Ishikawa (cell line): ENCODE results near the gene HMGN5.

ENCODE experiments used
- CEBPB ChIP-seq: IDR thresholded peaks from 2 replicates; pipeline ENCODE4 v1.6.1; 2012
- CREB1 ChIP-seq: IDR thresholded peaks from 2 replicates; pipeline ENCODE4 v1.6.1; 2012; ENCODE audit warnings: low read depth
- EGR1 ChIP-seq: IDR thresholded peaks from 2 replicates; pipeline ENCODE4 v1.6.1; 2012
- EP300 ChIP-seq: IDR thresholded peaks from 2 replicates; pipeline ENCODE4 v1.6.1; 2012; ENCODE audit warnings: borderline replicate concordance
- FOXM1 ChIP-seq: IDR thresholded peaks from 2 replicates; pipeline ENCODE4 v1.6.1; 2012; ENCODE audit warnings: low read depth, borderline replicate concordance
- NFIC ChIP-seq: IDR thresholded peaks from 2 replicates; pipeline ENCODE4 v1.6.1; 2012
- RAD21 ChIP-seq: IDR thresholded peaks from 2 replicates; pipeline ENCODE4 v1.6.1; 2012; ENCODE audit warnings: low read depth
- TAF1 ChIP-seq: IDR thresholded peaks from 2 replicates; pipeline ENCODE4 v1.6.1; 2012; ENCODE audit warnings: low read depth, mild to moderate bottlenecking
- TCF12 ChIP-seq: IDR thresholded peaks from 2 replicates; pipeline ENCODE4 v1.6.1; 2012; ENCODE audit warnings: low read depth
- TEAD4 ChIP-seq: IDR thresholded peaks from 2 replicates; pipeline ENCODE4 v1.6.1; 2012
- YY1 ChIP-seq: IDR thresholded peaks from 2 replicates; pipeline ENCODE4 v1.6.1; 2012; ENCODE audit warnings: low read depth
- ZBTB7A ChIP-seq: IDR thresholded peaks from 2 replicates; pipeline ENCODE4 v1.6.1; 2012; ENCODE audit warnings: low read depth
- TF ChIP-seq, protein P1 (sequence below): IDR thresholded peaks from 2 replicates; pipeline ENCODE4 v1.6.1; 2012
- TF ChIP-seq, protein P2 (sequence below): IDR thresholded peaks from 2 replicates; pipeline ENCODE4 v1.6.1; 2012; ENCODE audit warnings: low read depth, mild to moderate bottlenecking
- TF ChIP-seq, protein P3 (sequence below): IDR thresholded peaks from 2 replicates; pipeline ENCODE4 v1.6.1; 2012

Gene HMGN5

DNA sequence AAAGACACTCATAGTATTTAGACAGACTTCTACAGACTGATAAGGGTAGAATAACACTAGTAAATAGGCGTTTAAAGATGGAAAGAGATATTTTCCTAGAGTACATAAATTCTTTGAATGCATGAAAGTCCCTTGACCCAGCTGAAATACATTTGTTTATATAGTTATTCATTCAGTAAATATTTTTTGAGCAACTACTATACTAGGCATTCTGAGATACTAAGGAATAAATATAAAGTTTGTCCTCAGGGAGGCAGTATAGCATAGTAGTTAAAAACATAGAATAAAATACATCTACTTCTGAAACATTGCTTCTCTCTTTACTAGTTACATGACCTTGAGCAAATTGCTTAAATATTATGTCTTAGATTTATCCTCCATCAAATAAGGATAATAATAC is 27.4 kb downstream of the HMGN5 start:
- TF ChIP-seq TEAD4 = no peak
- TF ChIP-seq RAD21 = peak; percentile 26; the same call in 1 of the 2 replicates

DNA sequence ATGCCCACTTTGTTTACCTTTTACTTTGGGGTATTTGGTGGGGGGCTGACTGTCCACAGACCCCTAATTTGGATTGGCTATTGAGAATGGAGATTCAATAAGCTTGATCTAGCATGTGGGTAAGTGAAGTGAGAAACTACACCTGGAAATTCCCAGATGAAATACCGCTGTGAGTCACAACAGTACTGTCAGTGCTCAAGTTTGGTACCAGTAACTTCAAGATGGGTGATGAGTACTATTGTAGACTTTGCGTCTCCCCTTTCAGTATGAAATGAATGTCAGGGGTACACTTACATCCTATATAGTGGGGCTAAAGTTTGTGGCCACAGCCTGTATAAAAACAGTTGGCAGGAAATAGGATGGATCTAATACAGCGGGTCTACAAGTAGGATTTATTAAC is 33.3 kb downstream of the HMGN5 start:
- TF ChIP-seq, protein P1, sequence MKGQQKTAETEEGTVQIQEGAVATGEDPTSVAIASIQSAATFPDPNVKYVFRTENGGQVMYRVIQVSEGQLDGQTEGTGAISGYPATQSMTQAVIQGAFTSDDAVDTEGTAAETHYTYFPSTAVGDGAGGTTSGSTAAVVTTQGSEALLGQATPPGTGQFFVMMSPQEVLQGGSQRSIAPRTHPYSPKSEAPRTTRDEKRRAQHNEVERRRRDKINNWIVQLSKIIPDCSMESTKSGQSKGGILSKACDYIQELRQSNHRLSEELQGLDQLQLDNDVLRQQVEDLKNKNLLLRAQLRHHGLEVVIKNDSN = no peak
- TF ChIP-seq TCF12 = no peak
- no peak for TF ChIP-seq TAF1
- TF ChIP-seq, protein P2, sequence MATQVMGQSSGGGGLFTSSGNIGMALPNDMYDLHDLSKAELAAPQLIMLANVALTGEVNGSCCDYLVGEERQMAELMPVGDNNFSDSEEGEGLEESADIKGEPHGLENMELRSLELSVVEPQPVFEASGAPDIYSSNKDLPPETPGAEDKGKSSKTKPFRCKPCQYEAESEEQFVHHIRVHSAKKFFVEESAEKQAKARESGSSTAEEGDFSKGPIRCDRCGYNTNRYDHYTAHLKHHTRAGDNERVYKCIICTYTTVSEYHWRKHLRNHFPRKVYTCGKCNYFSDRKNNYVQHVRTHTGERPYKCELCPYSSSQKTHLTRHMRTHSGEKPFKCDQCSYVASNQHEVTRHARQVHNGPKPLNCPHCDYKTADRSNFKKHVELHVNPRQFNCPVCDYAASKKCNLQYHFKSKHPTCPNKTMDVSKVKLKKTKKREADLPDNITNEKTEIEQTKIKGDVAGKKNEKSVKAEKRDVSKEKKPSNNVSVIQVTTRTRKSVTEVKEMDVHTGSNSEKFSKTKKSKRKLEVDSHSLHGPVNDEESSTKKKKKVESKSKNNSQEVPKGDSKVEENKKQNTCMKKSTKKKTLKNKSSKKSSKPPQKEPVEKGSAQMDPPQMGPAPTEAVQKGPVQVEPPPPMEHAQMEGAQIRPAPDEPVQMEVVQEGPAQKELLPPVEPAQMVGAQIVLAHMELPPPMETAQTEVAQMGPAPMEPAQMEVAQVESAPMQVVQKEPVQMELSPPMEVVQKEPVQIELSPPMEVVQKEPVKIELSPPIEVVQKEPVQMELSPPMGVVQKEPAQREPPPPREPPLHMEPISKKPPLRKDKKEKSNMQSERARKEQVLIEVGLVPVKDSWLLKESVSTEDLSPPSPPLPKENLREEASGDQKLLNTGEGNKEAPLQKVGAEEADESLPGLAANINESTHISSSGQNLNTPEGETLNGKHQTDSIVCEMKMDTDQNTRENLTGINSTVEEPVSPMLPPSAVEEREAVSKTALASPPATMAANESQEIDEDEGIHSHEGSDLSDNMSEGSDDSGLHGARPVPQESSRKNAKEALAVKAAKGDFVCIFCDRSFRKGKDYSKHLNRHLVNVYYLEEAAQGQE = no peak
- TF ChIP-seq CEBPB = no peak

DNA sequence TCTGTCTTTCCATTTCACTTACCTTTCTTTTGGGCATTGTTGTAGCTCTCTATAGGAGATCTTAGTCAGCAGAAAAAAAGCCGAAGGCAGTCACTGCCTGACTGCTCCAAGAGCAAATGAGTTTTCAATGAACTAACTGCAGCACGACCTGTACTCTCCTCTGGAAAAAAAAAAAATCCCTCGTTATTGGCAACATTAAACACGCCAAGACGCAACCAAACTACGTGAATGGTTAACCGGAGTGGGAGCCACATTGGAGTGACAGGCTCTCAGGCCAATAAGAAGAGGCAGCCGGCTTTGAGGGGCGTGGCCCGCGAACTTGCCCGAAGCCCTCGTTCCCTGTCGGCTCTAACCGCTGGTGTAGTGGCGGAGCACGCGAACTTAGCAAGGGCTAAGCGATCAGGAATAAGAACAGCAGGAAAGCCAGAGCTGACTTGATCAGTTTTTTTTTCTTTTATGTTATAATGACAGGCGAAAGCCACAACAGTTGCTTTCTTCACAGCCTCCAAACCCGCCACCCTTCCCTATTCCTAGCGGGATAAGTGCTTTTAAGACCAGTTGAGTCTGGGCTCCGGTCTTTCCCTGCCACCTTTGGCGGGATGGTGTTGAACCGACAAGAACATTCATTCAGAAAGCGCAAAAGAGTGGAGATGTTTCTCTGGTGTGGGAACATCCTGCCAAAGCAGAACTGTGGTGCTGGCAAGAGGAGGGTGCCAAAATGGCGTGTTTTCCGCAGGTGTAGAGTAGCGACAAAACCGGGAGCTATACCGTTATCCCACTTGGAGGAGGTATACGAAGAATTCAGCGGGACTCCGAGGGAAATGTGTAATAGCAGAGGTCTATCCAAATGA is 80.0 kb downstream of the HMGN5 start:
- TF ChIP-seq TAF1 = peak; percentile 36; the same call in 1 of the 2 replicates
- no peak for TF ChIP-seq ZBTB7A
- TF ChIP-seq, protein P3, sequence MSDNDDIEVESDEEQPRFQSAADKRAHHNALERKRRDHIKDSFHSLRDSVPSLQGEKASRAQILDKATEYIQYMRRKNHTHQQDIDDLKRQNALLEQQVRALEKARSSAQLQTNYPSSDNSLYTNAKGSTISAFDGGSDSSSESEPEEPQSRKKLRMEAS = peak; percentile 51; the same call in 1 of the 2 replicates
- TF ChIP-seq, protein P2 = no peak
- TF ChIP-seq NFIC = no peak

DNA sequence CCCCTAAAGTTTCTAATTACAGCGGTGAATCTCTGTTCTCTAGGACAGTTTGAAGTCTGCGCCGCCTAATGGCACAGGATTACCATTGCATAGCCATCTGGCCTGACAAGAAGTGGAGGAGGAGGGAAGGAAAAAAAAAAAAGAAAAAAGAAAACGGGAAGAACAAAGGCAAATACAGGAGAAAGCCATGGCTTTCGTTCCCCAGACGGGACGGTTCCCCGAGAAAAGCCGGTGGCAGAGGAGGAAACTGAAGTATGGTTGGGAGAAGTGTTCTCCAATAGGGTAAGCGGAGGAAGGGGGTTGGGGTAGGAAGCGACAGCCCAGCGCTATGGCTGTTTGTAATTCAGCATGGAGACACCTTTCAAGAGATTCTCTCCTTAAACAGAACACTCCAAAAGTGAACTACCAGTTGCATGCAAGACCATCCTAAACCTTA is 80.8 kb downstream of the HMGN5 start:
- TF ChIP-seq, protein P1 = no peak
- TF ChIP-seq RAD21 (0 out of 2 replicates have a peak, but pooled peaks have one; percentile 26), ZBTB7A (no peak), EP300 (no peak), FOXM1 (no peak), NFIC (no peak), CREB1 (no peak)
- TF ChIP-seq, protein P3 = no peak

DNA sequence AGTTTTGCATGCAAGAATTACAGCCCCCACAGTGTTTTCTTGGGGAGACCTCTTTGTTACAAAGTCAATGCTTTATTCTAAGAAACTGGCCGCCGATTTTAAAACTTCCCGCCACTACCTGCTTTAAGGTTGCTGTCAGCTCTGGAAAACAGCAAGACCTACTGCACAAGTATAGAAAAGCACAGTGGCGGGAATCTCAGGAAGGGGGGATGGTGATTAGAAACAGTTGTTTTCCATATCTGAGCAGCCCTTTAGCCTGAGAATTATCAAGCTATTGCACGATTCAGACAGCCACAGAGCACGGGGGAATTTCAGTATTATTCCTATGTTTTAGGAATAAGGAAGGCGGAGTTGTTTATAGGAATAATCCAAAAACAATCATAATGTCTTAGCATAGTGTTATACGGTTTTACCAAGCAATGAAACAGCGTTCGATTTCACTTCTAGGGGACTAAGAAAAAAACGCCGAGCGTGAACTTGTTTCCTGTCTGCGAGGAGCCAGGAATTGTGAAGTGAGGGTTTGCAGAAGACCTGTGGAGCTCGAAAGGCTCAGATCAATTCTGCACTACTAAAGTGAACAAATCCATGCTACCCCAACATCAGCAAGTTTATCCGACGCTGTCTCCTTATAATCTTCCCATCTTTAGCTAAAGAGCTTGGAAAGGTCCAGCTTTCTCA is 81.3 kb downstream of the HMGN5 start:
- TF ChIP-seq YY1 (no peak), CREB1 (no peak), RAD21 (no peak), EGR1 (no peak), EP300 (no peak), TCF12 (no peak), NFIC (no peak), ZBTB7A (no peak), FOXM1 (no peak), CEBPB (no peak), TEAD4 (no peak), TAF1 (no peak)
- TF ChIP-seq, protein P3 = no peak
- TF ChIP-seq, protein P1 = no peak
- TF ChIP-seq, protein P2 = no peak
